Measurements from ENCODE around the gene AUTS2.

AUTS2 gene

DNA sequence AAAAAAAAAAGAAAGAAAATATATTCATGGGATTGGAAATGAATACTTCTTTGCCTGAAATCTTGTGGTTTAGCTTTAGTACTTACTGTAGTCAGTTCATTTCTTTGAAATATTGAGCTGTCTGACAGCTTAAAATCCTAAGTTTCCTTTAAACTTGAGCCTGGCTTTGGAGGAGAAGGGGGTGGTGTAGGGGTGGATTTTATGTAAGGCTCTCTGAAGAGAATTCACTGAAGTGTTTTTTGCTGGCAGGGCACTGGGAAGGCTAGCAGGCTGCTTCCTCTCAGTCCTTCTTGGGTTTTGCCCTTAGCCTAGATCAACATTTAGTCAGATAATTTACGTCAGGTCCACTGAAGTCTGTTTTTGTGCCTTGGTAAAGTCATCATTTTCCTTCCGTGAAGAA is 516.5 kb downstream of the AUTS2 start:
- DNase-seq (ENCODE audit: extremely low spot score): no peak
- CTCF ChIA-PET: interaction anchor here (0.8 kb wide), 1 partner anchor 20 kb away, joined by 3 read pairs; no protein-coding TSS in a partner anchor
- POLR2A ChIA-PET: no interaction called here
- TF ChIP-seq FOXM1 (IDR thresholded peaks at IDR 0.05; ENCODE audit: borderline replicate concordance) (no peak), HDGF (IDR thresholded peaks at IDR 0.05; ENCODE audit: borderline replicate concordance) (no peak)

- CTCF ChIA-PET: no interaction called here
- POLR2A ChIA-PET: no interaction called here
Observed at GRCh38 chr7:70116244-70116643, 518.0 kb downstream of the AUTS2 start.

GRCh38 chr7:70116867-70117266 is 518.6 kb downstream of the AUTS2 start:
- no peak for DNase-seq (ENCODE audit: extremely low spot score)
- CTCF ChIA-PET: no interaction called here
- no peak for TF ChIP-seq TARDBP (IDR thresholded peaks at IDR 0.05)
- no peak for TF ChIP-seq CTBP1 (IDR thresholded peaks at IDR 0.05; ENCODE audit: borderline replicate concordance)
- TF ChIP-seq FOXM1 (IDR thresholded peaks at IDR 0.05; ENCODE audit: borderline replicate concordance): no peak
- no peak for TF ChIP-seq L3MBTL2 (conservative IDR thresholded peaks at IDR 0.05)
- no peak for TF ChIP-seq FOXA1 (IDR thresholded peaks at IDR 0.05)
- TF ChIP-seq FOXK2 (IDR thresholded peaks at IDR 0.05): no peak
- no peak for TF ChIP-seq HDGF (IDR thresholded peaks at IDR 0.05; ENCODE audit: borderline replicate concordance)
- no peak for TF ChIP-seq SP1 (IDR thresholded peaks at IDR 0.05)
- no peak for TF ChIP-seq SUZ12 (IDR thresholded peaks at IDR 0.05)
- TF ChIP-seq ZNF384 (IDR thresholded peaks at IDR 0.05): no peak
- TF ChIP-seq, protein P1, sequence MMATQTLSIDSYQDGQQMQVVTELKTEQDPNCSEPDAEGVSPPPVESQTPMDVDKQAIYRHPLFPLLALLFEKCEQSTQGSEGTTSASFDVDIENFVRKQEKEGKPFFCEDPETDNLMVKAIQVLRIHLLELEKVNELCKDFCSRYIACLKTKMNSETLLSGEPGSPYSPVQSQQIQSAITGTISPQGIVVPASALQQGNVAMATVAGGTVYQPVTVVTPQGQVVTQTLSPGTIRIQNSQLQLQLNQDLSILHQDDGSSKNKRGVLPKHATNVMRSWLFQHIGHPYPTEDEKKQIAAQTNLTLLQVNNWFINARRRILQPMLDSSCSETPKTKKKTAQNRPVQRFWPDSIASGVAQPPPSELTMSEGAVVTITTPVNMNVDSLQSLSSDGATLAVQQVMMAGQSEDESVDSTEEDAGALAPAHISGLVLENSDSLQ (IDR thresholded peaks at IDR 0.05): no peak
- no peak for TF ChIP-seq ARNT (IDR thresholded peaks at IDR 0.05)
- no peak for TF ChIP-seq BHLHE40 (IDR thresholded peaks at IDR 0.05; ENCODE audit: borderline replicate concordance)
- TF ChIP-seq LEF1 (IDR thresholded peaks at IDR 0.05; ENCODE audit: borderline replicate concordance): no peak
- no peak for TF ChIP-seq NFRKB (IDR thresholded peaks at IDR 0.05)
- TF ChIP-seq ELF4 (IDR thresholded peaks at IDR 0.05): no peak
- POLR2A ChIA-PET: no interaction called here

More at GRCh38 chr7:70116244-70116643, 518.0 kb downstream of the AUTS2 start:
- TF ChIP-seq L3MBTL2 (conservative IDR thresholded peaks at IDR 0.05) (no peak), ARNT (IDR thresholded peaks at IDR 0.05) (no peak), TARDBP (IDR thresholded peaks at IDR 0.05) (no peak)
- DNase-seq (ENCODE audit: extremely low spot score): no peak

DNA sequence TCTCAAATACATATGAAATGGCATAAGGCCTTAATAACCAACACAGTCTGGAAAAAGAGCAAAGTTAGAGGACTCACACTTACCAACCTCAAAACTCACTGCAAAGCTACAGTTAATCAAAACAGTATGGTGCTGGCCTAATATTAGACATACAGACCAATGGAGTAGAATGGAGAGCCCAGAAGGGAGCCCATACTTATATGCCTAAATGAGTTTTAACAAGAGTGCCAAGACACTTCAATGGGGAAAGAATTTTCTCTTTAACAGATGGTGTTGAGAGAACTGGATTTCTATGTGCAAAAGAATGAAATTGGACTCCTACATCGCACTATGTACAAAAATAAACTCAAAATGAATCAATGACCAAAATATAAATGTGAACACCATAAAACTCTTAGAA is 522.6 kb downstream of the AUTS2 start:
- no peak for TF ChIP-seq BHLHE40 (IDR thresholded peaks at IDR 0.05; ENCODE audit: borderline replicate concordance)
- CTCF ChIA-PET: no interaction called here
- no peak for DNase-seq (ENCODE audit: extremely low spot score)
- POLR2A ChIA-PET: no interaction called here

- ChIA-PET POLR2A (no interaction called here), CTCF (interaction anchor here (0.7 kb wide), 1 partner anchor 27 kb away, joined by 11 read pairs; no protein-coding TSS in a partner anchor)
- DNase-seq (ENCODE audit: extremely low spot score): no peak
- TF ChIP-seq LEF1 (IDR thresholded peaks at IDR 0.05; ENCODE audit: borderline replicate concordance): no peak
- no peak for TF ChIP-seq FOXA1 (IDR thresholded peaks at IDR 0.05)
- no peak for TF ChIP-seq CTBP1 (IDR thresholded peaks at IDR 0.05; ENCODE audit: borderline replicate concordance)
- no peak for TF ChIP-seq BHLHE40 (IDR thresholded peaks at IDR 0.05; ENCODE audit: borderline replicate concordance)
- no peak for TF ChIP-seq NFRKB (IDR thresholded peaks at IDR 0.05)
- TF ChIP-seq, protein P1 (IDR thresholded peaks at IDR 0.05): no peak
- no peak for TF ChIP-seq ELF4 (IDR thresholded peaks at IDR 0.05)
- TF ChIP-seq FOXK2 (IDR thresholded peaks at IDR 0.05): no peak
- TF ChIP-seq ARNT (IDR thresholded peaks at IDR 0.05): no peak
- TF ChIP-seq TARDBP (IDR thresholded peaks at IDR 0.05): no peak
- no peak for TF ChIP-seq SUZ12 (IDR thresholded peaks at IDR 0.05)
- TF ChIP-seq FOXM1 (IDR thresholded peaks at IDR 0.05; ENCODE audit: borderline replicate concordance): no peak
- TF ChIP-seq ZNF384 (IDR thresholded peaks at IDR 0.05): no peak
Observed at GRCh38 chr7:70131817-70132216, 533.5 kb downstream of the AUTS2 start.

- TF ChIP-seq FOXA1 (IDR thresholded peaks at IDR 0.05) (no peak), HDGF (IDR thresholded peaks at IDR 0.05; ENCODE audit: borderline replicate concordance) (no peak), LEF1 (IDR thresholded peaks at IDR 0.05; ENCODE audit: borderline replicate concordance) (no peak), FOXK2 (IDR thresholded peaks at IDR 0.05) (no peak), SP1 (IDR thresholded peaks at IDR 0.05) (no peak), BHLHE40 (IDR thresholded peaks at IDR 0.05; ENCODE audit: borderline replicate concordance) (no peak)
- ChIA-PET POLR2A (no interaction called here), CTCF (interaction anchor here (0.7 kb wide), 2 partner anchors 19 to 27 kb away, joined by 4 to 11 read pairs; no protein-coding TSS in a partner anchor)
- DNase-seq (ENCODE audit: extremely low spot score): no peak
Observed at GRCh38 chr7:70132226-70132851, 534.1 kb downstream of the AUTS2 start.

DNA sequence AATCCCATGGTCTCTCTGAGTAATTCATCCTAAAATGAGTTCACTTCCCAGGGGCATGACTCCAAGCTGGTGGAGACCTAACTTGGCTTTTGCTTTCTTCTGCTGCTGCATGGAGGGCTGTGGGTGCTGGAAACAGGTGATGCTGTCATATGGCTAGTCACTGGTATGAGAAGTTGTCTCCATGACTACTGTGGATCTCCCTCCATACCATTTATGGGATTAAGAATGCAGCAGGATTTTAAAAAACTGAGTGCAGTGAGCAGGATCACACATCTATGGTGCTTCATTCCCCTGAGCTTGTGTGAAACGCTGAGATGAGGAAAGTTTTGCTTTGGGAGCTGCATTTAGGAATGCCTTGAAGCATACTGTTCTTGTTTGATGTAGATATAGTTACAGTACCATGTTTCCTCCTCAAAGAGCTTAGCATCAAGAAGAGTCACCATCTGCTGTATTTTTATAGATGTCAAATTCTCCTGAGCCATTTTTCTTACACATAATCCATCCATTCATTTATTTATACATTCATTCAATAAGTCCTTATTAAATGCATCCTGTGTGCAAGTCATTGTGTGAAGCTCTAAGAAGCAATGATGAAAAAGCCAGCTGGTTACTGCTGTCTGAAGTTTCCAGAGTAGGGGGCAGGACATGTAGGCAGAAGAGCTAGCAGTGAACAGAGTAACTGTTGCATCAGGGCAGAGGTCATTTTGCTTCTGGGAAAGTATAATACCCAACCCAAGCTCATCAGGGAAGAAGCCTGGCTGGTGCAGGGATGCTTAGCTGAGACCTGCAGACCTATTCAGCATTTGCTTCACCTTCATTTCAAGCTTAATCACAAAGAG is 534.8 kb downstream of the AUTS2 start:
- ChIA-PET CTCF (interaction anchor here (0.6 to 0.7 kb wide), 2 partner anchors 18 to 307 kb away, joined by 3 to 4 read pairs; no protein-coding TSS in a partner anchor), POLR2A (interaction anchor here (0.5 kb wide), 1 partner anchor 41 kb away, joined by 3 read pairs; no protein-coding TSS in a partner anchor)
- TF ChIP-seq ZNF384 (IDR thresholded peaks at IDR 0.05) (no peak), BHLHE40 (IDR thresholded peaks at IDR 0.05; ENCODE audit: borderline replicate concordance) (no peak), L3MBTL2 (conservative IDR thresholded peaks at IDR 0.05) (no peak), NFRKB (IDR thresholded peaks at IDR 0.05) (no peak), ELF4 (IDR thresholded peaks at IDR 0.05) (no peak), FOXM1 (IDR thresholded peaks at IDR 0.05; ENCODE audit: borderline replicate concordance) (no peak), SP1 (IDR thresholded peaks at IDR 0.05) (no peak), FOXK2 (IDR thresholded peaks at IDR 0.05) (no peak), CTBP1 (IDR thresholded peaks at IDR 0.05; ENCODE audit: borderline replicate concordance) (no peak), SUZ12 (IDR thresholded peaks at IDR 0.05) (no peak), FOXA1 (IDR thresholded peaks at IDR 0.05) (no peak), HDGF (IDR thresholded peaks at IDR 0.05; ENCODE audit: borderline replicate concordance) (no peak), LEF1 (IDR thresholded peaks at IDR 0.05; ENCODE audit: borderline replicate concordance) (no peak), ARNT (IDR thresholded peaks at IDR 0.05) (no peak), TARDBP (IDR thresholded peaks at IDR 0.05) (no peak)
- TF ChIP-seq, protein P1 (IDR thresholded peaks at IDR 0.05): no peak
- DNase-seq (ENCODE audit: extremely low spot score): no peak
